RPMI7951 (cell line): ENCODE measurements around the gene TRO. TPM values are rescaled to one million over a fixed set of nuclear protein-coding genes. Genes with fewer than 3 reads are reported as not detected.

ENCODE experiments used
- DNase-seq: peaks from one replicate; pipeline ENCODE4 v3.0.0-alpha.2; 2012; ENCODE audit warnings: low read depth
- total RNA-seq: library from RNA; depleted of rRNA; stranded (reverse); fragments of >200 nt; shearing (Covaris generic); gene quantifications from 2 replicates; pipeline ENCODE4 v1.2.3, GENCODE V29; 2014; rRNA removed

Gene TRO
- total RNA-seq, 1 experiment from 2014 or later, result 15.0 TPM

DNA sequence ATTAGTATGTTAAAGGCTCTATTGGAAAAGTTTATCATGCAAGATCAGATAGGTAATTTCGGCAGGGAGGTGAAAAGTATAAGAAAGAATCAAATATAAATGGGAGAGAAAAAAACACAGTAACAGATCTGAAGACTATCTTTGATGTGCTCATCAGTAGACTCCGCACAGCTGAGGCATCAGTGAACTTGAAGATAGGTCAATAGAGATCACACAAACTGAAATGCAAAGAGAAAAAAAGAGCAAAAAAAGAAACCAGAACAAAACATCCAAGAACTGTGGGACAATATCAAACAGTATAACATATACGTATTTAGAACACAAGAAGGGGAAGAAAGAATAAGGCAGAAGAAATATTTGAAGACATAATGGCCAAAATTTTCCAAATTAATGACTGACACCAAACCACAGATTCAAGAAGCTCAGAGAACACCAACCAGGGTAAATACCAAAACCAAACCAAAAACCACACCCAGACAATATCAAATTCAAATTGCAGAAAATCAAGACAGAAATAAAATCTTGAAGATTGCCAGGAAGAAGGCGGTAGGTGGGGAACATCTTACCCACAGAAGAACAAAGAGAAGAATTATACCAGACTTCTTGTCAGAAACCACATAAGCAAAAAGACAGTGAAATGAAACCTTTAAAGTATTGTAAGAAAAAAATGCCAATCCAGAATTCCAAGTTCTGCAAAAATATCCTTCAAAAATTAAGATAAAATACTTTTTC lies 44.3 kb downstream of the TRO start:
- DNase-seq, result no peak

- DNase-seq, result no peak
Measured at GRCh38 chrX:54977387-54977786, 56.8 kb downstream of the TRO start.

DNA sequence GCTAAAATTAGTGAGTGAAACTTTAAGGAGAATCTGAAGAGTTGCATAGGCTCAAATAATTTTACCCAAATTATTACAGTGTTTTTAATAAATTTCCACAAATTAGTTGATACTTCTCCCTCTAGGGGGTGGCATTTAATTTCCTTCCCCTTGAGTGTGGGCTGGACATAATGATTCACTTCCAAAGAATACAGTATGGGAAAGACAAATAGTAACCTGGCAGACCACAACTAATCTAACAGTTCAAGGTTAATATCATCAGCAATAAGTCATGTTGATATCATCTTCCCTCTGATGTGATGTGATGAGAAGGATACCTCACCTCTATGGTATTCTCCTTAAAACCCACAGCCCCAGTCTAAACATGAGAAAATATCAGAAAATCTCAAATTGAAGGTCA lies 57.8 kb downstream of the TRO start:
- peak; percentile 19 for DNase-seq

GRCh38 chrX:54979432-54979831 lies 58.8 kb downstream of the TRO start:
- DNase-seq, result no peak

GRCh38 chrX:54980334-54980733 lies 59.7 kb downstream of the TRO start:
- no peak for DNase-seq

Other genes starting within 250 kb of the TRO start
- 1.2 TPM in 2 replicates for gene ITIH6, start 122.6 kb upstream of the TRO start, total RNA-seq
- gene MAGED2, start 113.1 kb upstream of the TRO start, total RNA-seq, result 189 and 239 TPM in 2 replicates
- 0.20 TPM in 1 of 2 replicates, not detected in the other for gene PFKFB1, start 73.4 kb downstream of the TRO start, total RNA-seq
- gene APEX2, start 79.5 kb downstream of the TRO start, total RNA-seq, result 22.5 and 29.3 TPM in 2 replicates
- not detected in 2 replicates for gene ALAS2, start 110.2 kb downstream of the TRO start, total RNA-seq
- gene PAGE2B, start 154.2 kb downstream of the TRO start, total RNA-seq, result 0.78 TPM in 1 of 2 replicates, not detected in the other
- 7.4 and 9.3 TPM in 2 replicates for gene PAGE2, start 168.2 kb downstream of the TRO start, total RNA-seq